IgD-negative memory B cell (primary cell): ENCODE data around the gene QPCTL. TPM values are rescaled to one million over a fixed set of nuclear protein-coding genes. Genes with fewer than 3 reads are reported as not detected.
"Not testable (repeated sequence)": the region's sequence is repeated elsewhere in the genome, so short reads cannot be mapped to it uniquely, and the experiment has no call there.

Source experiments
- H3K27ac Mint-ChIP-seq, 3 donors: one replicate each; pipeline ENCODE4 v1.8.0; 2020 to 2022; ENCODE audit warnings: mild to moderate bottlenecking in 3 of 3, mixed read lengths in 3 of 3, moderate library complexity in 1 of 3
- H3K27me3 Mint-ChIP-seq: one replicate; pipeline ENCODE4 v1.8.0; 2021; ENCODE audit warnings: mixed read lengths
- H3K36me3 Mint-ChIP-seq: one replicate; pipeline ENCODE4 v1.8.0; 2020; ENCODE audit warnings: mild to moderate bottlenecking, mixed read lengths
- H3K4me1 Mint-ChIP-seq, 3 donors: one replicate each; pipeline ENCODE4 v1.8.0; 2020 to 2022; ENCODE audit warnings: mixed read lengths in 3 of 3, mild to moderate bottlenecking in 1 of 3
- H3K4me3 Mint-ChIP-seq, 4 donors: one replicate each; pipeline ENCODE4 v1.8.0; 2020 to 2022; ENCODE audit warnings: mild to moderate bottlenecking in 4 of 4, mixed read lengths in 4 of 4, moderate library complexity in 3 of 4
- H3K9me3 Mint-ChIP-seq, 3 donors: one replicate each; pipeline ENCODE4 v1.8.0; 2020 to 2021; ENCODE audit warnings: mixed read lengths in 3 of 3, mild to moderate bottlenecking in 1 of 3
- polyA plus RNA-seq: library from polyadenylated mRNA; unstranded; fragments of 300-500 nt; fragmentation: Illumina TruSeq; gene quantifications from one replicate; pipeline ENCODE4 v1.2.3, GENCODE V29; 2021

The QPCTL gene
- polyA plus RNA-seq, 1 donor from 2014 or later: 2.7 TPM

DNA sequence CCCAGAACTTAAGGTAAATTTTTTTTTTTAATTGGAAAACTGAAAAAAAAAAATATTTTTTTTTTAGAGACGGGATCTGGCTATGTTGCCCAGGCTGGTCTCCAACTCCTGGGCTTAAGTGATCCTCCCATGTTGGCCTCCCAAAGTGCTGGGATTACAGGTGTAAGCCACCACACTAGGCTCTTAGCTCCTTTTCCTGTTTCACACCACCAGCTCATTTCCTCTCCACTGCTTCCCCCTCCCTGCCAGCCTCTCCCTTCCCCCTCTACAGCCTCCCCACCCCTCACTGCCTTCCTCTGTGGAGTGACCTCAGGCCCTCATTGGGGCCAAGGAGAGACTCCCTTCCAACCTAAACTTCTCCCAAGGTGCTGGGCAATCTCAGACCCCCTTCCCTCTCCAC, 28.7 kb upstream of the QPCTL start:
- H3K27ac Mint-ChIP-seq: no peak overlapping the region
- H3K36me3 Mint-ChIP-seq: no peaks in the 10 kb centered on the region
- H3K27me3 Mint-ChIP-seq: peaks cover 18% of the 10 kb centered on the region
- no peak overlapping the region for H3K4me3 Mint-ChIP-seq
- H3K9me3 Mint-ChIP-seq: peaks cover 0 to 1% (median 0%) of the 10 kb centered on the region in 3 donors
- H3K4me1 Mint-ChIP-seq: peaks cover 12 to 15% (median 13%) of the 10 kb centered on the region in 3 donors

DNA sequence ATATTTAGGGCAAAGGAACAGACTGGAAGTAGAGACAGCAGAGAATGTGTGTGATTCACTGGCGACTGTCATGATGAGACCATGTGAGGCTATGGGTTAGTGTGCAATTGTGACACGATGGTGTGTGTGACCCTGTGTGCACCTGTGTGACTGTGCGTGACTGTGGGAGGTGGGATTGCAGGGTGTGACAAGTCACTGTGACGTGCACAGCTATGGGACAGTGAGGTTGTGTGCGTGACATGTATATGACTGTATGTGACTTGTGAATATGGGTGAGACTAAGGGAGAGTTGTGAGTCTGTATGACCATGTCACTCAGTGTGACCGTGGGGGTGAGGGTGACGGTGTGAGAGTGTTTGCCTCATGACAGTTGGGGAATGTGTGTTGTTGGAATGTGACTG, 27.9 kb upstream of the QPCTL start:
- Mint-ChIP-seq H3K36me3 (no peaks in the 10 kb centered on the region), H3K9me3 (peaks cover 0 to 1% (median 0%) of the 10 kb centered on the region in 3 donors), H3K27ac (no peak overlapping the region), H3K4me3 (no peak overlapping the region), H3K4me1 (peaks cover 12 to 17% (median 14%) of the 10 kb centered on the region in 3 donors), H3K27me3 (peaks cover 25% of the 10 kb centered on the region)

DNA sequence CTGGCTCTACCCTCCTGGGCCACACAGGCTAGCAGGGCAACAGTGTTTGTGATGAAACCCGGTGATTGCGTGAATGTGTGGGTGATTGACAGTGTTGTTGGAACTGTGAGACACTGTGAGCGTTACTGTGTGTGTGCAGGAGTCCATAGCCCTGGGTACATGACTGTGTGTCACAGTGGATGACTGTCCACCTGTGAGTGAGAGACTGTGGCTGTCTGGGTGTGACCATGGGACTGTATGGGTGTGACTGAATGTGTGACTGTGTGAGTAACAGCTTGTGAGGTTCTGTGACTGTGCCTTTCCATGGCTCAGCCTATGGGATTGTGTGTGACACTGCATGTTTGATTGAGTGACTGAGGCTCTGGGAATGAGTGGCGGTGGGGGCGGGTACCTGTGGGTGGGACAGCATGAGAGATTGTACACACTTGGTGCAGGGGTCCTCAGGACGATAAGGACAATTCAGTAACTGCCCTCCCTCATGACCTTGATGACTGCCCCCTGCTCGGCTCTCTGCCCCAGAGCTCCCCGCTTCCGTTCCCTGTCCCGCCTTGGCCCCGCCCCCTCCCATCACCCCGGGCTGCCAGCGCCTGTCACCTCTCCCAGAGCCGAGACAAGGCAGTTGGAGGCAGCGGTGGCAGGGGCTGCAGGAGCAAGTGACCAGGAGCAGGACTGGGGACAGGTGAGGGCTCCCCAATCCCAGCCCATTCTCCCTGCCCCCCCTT, 24.7 kb upstream of the QPCTL start, which contains the start of gene GIPR:
Gene GIPR (plus strand): TSS at position 602 of the 722 bp plus-strand sequence. CDS start 1,300 bp downstream, outside the sequence.
- H3K4me3 Mint-ChIP-seq: peak within 1 kb of the TSS; percentile 64 to 85 (median 82)
- peaks cover 11 to 21% (median 12%) of the 10 kb centered on the region in 3 donors for H3K4me1 Mint-ChIP-seq
- H3K9me3 Mint-ChIP-seq: peaks cover 0 to 1% (median 0%) of the 10 kb centered on the region in 3 donors
- H3K36me3 Mint-ChIP-seq: no peaks in the 10 kb centered on the region
- peak within 1 kb of the TSS in 2 of 3 donors; percentile 86 to 88 for H3K27ac Mint-ChIP-seq
- peaks cover 30% of the 10 kb centered on the region for H3K27me3 Mint-ChIP-seq

DNA sequence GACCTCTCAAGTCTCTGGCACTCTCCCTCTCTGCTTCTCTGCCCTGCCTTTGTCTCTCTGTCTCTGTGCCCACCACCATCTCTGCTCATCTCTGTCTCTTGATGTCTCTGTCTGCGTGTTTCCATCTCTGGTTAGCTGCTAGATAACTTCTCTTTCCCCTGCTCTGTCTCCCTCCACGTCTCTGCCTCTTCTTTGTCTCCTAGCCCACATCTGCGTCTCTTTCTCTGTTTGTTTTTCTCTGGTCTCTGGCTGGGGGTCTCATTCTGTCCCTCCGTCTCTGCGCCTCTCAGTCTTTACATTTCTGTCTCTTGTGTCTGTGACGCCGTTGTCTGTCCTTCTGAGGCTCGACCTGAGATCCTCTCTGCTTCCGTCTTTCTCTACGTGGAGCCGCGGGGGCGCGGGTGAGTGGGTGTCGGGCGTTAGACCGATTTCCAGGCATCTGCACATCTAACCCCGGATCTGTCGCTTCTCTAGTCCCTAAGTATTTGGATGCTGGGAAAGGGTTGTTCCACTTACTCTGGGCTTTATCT, 24.1 kb upstream of the QPCTL start:
- Mint-ChIP-seq H3K4me3 (peak overlapping the region; percentile 64 to 84 (median 79)), H3K9me3 (peaks cover 0 to 1% (median 0%) of the 10 kb centered on the region in 3 donors), H3K36me3 (no peaks in the 10 kb centered on the region), H3K27me3 (peaks cover 30% of the 10 kb centered on the region), H3K4me1 (peaks cover 11 to 21% (median 12%) of the 10 kb centered on the region in 3 donors), H3K27ac (peak overlapping the region in 2 of 3 donors; percentile 53 to 88)

DNA sequence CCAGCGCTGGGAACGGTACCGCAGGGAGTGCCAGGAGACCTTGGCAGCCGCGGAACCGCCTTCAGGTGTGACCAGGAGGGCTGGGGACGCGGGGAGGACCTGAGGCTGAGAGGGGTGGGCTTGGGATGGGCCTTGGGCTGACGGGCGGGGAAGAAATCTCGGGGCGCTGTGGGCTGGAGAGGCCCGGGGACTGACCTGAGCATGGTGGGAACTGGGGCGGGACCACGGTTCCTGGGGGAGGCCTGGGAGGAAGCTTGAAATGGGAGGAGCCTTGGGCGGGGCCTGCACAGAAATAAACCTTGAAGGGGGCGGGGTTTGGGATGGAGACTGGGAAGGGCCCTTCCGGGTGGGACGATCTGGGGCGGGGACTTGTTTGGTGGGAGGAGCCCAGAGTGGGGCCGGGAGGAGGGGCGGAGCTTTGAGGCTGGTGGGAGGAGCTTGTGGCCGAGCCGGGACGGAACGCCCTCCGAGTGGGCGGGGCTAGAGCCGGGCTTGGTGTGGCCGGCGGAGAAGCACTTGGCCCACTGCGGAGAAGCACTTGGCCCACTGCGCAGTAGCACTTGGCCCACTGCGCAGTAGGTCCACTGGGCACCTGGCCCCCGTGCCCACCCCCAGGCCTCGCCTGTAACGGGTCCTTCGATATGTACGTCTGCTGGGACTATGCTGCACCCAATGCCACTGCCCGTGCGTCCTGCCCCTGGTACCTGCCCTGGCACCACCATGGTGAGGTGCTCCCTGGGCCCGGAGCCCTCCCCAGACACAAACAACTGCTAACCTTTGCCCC, 21.6 kb upstream of the QPCTL start:
- H3K27me3 Mint-ChIP-seq: peaks cover 30% of the 10 kb centered on the region
- H3K4me1 Mint-ChIP-seq: peaks cover 11 to 21% (median 12%) of the 10 kb centered on the region in 3 donors
- H3K36me3 Mint-ChIP-seq: no peaks in the 10 kb centered on the region
- peaks cover 0 to 1% (median 0%) of the 10 kb centered on the region in 3 donors for H3K9me3 Mint-ChIP-seq
- H3K4me3 Mint-ChIP-seq: peak overlapping the region in 2 of 4 donors; percentile 43 to 85
- no peak overlapping the region for H3K27ac Mint-ChIP-seq

DNA sequence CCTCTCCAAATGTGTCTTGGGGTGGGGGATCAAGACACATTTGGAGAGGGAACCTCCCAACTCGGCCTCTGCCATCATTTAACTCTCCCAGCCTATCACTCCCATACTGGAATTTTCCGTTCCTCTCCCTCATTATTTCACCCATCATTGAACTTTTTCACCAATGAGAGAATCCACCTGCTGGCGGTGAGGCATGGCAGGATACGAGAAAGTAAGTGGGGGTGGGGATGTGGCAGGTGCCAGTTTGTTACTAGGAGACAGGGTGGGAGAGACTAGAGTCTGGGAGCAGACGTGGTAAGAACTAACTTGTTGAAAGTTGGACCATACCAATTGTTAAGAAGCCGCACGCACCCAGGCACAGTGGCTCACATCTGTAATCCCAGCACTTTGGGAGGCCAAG, 17.5 kb upstream of the QPCTL start:
- H3K9me3 Mint-ChIP-seq: peaks cover 0 to 1% (median 0%) of the 10 kb centered on the region in 3 donors
- H3K27me3 Mint-ChIP-seq: peaks cover 27% of the 10 kb centered on the region
- H3K27ac Mint-ChIP-seq: no peak overlapping the region
- no peak overlapping the region for H3K4me3 Mint-ChIP-seq
- no peaks in the 10 kb centered on the region for H3K36me3 Mint-ChIP-seq
- H3K4me1 Mint-ChIP-seq: peaks cover 7 to 13% (median 10%) of the 10 kb centered on the region in 3 donors

DNA sequence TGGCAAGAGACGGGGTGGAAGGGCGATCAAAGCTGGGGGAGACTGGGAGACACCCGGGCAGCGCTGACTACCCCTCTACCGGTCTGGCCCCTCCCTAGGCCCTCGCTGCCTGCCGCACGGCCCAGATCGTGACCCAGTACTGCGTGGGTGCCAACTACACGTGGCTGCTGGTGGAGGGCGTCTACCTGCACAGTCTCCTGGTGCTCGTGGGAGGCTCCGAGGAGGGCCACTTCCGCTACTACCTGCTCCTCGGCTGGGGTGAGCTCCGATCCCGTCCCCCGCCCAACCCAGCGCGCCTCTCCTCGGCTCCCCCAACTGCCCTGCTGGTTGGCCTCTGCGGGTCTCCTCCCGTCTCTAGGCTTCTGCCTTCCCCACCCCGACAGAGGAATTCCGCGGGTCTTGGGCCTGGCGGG, 15.6 kb upstream of the QPCTL start:
- no peak overlapping the region for H3K27ac Mint-ChIP-seq
- peak overlapping the region; percentile 57 to 88 (median 67) for H3K4me3 Mint-ChIP-seq
- H3K4me1 Mint-ChIP-seq: peaks cover 7 to 10% (median 10%) of the 10 kb centered on the region in 3 donors
- no peaks in the 10 kb centered on the region for H3K36me3 Mint-ChIP-seq
- no peaks in the 10 kb centered on the region for H3K9me3 Mint-ChIP-seq
- peaks cover 16% of the 10 kb centered on the region for H3K27me3 Mint-ChIP-seq

DNA sequence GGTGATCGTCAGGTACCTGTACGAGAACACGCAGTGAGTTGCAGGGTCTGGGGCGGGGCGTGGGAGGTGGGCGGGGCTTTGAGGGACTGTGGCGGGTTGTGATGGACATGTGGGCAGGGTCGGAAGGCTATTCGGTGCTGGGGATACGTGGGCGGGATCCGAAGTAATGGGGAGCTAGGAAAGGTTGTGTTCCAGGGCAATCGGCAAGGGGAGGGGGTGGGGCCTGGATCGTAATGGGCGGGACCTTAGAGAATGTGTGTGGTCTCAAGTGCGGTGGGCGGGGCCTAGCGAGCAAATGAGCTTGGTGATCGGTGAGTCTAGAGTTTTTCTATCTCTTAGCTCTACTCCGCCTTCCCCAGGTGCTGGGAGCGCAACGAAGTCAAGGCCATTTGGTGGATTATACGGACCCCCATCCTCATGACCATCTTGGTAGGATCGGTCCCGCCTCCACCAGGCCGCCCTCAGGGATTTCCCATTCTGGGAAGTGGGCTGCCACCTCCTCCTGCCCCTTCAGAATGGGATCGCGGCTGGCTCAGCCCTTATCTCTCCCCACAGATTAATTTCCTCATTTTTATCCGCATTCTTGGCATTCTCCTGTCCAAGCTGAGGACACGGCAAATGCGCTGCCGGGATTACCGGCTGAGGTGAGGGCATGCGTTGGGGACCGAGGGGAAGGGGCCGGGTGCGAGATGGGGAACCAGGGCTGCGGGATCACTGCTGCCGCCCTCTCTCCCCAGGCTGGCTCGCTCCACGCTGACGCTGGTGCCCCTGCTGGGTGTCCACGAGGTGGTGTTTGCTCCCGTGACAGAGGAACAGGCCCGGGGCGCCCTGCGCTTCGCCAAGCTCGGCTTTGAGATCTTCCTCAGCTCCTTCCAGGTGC, 14.9 kb upstream of the QPCTL start:
- Mint-ChIP-seq H3K4me1 (peaks cover 7 to 15% (median 12%) of the 10 kb centered on the region in 3 donors), H3K9me3 (no peaks in the 10 kb centered on the region), H3K27me3 (peaks cover 16% of the 10 kb centered on the region), H3K4me3 (peak overlapping the region; percentile 61 to 96 (median 80)), H3K27ac (peak overlapping the region in 1 of 3 donors; percentile 71), H3K36me3 (no peaks in the 10 kb centered on the region)

DNA sequence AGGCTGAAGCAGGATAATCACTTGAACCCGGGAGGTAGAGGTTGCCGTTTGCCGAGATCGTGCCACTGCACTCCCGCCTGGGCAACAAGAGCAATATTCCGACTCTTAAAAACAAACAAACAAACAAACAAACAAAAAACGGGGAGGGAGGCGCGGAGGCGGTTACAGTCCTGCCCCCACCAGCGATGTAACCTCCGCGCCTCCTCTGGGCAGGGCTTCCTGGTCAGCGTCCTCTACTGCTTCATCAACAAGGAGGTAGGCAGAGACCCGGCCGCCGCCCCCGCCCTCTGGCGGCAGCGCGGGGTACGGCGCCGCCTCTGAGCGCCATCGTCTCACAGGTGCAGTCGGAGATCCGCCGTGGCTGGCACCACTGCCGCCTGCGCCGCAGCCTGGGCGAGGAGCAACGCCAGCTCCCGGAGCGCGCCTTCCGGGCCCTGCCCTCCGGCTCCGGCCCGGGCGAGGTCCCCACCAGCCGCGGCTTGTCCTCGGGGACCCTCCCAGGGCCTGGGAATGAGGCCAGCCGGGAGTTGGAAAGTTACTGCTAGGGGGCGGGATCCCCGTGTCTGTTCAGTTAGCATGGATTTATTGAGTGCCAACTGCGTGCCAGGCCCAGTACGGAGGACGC, 11.0 kb upstream of the QPCTL start:
- Mint-ChIP-seq H3K4me3 (peak overlapping the region; percentile 63 to 91 (median 84)), H3K4me1 (peaks cover 7 to 13% (median 10%) of the 10 kb centered on the region in 3 donors), H3K27me3 (peaks cover 13% of the 10 kb centered on the region), H3K36me3 (peaks cover 1% of the 10 kb centered on the region), H3K27ac (peak overlapping the region; percentile 51 to 68 (median 53)), H3K9me3 (no peaks in the 10 kb centered on the region)

DNA sequence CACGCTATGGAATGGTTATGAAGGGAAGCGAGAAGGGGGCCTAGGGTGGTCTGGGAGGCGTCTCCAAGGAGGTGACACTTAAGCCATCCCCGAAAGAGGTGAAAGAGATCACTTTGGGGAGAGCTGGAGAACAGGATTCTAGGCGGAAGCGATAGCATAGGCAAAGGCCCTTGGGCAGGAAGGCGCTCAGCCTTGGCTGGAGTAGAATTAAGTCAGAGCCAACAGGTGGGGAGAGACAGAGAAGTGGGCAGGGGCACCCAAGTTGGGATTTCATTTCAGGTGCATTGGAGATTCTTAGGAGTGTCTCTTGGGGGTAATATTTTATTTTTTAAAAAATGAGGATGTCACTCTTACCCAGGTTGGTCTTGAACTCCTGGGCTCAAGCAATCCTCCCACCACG, 10.3 kb upstream of the QPCTL start:
- Mint-ChIP-seq H3K27me3 (peaks cover 8% of the 10 kb centered on the region), H3K36me3 (peaks cover 1% of the 10 kb centered on the region), H3K4me1 (peaks cover 7 to 13% (median 8%) of the 10 kb centered on the region in 3 donors), H3K4me3 (peak overlapping the region in 3 of 4 donors; percentile 39 to 59 (median 49)), H3K27ac (peak overlapping the region in 1 of 3 donors; percentile 16), H3K9me3 (no peaks in the 10 kb centered on the region)

DNA sequence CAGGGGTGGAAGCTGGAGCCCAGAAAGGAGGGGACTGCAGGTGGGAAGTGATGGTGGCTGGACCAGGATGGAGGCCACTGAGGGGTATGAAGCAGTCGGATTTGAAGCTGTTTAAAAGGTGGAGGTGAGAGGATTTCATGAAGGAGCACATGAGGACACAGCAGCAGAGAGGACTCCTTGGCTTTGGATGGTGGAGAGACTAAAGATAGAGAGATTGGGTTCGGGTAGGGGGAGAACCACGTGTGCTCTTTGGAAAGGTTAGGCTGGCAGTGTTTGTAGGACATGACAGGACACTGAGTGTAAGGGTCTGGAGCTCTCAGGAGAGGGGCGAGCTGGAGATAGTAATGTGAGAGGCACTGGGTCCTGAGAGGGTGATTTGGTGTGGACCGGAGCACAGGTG, 9.6 kb upstream of the QPCTL start:
- Mint-ChIP-seq H3K36me3 (peaks cover 1% of the 10 kb centered on the region), H3K4me3 (peak overlapping the region in 1 of 4 donors; percentile 7), H3K9me3 (no peaks in the 10 kb centered on the region), H3K4me1 (peaks cover 3 to 7% (median 4%) of the 10 kb centered on the region in 3 donors), H3K27ac (peak overlapping the region; percentile 14 to 44 (median 41)), H3K27me3 (peaks cover 3% of the 10 kb centered on the region)

DNA sequence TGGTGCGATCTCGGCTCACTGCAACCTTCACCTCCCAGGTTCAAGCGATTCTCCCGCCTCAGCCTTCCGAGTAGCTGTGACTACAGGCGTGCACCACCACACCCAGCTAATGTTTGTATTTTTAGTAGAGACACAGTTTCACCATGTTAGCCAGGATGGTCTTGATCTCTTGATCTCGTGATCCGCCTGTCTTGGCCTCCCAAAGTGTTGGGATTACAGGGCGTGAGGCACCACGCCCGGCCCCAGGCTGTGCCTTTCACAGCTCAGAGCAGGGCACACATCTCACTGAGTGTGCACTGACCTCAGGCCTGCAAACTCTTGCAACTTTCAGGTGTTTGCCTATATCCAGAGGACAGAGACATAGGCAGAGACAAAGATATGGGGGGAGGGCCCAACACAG, 7.4 kb upstream of the QPCTL start:
- H3K4me1 Mint-ChIP-seq, H3K4me3 Mint-ChIP-seq, H3K9me3 Mint-ChIP-seq, H3K27ac Mint-ChIP-seq, H3K27me3 Mint-ChIP-seq, H3K36me3 Mint-ChIP-seq: not testable (repeated sequence)

DNA sequence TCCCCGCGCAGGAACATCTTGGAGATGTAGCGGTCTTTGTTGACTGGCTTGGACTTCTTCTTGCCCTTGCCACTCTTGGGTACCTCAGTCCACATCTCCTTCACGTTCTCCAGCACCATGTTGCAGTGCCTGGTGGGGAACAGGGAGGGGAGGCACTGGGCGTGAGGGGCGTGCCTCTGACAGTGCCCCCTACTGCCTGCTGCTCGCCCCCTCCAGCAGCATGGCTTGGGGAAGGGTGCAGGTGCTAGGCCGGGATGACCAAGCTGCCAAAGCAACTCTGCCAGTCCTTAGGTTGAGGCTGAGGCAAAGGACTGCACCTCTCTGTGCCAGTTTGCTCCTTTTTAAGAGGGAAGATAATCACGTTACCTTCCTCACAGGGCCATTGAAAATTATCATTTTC, 4.9 kb upstream of the QPCTL start:
- H3K4me1 Mint-ChIP-seq: peaks cover 4 to 9% (median 9%) of the 10 kb centered on the region in 3 donors
- H3K4me3 Mint-ChIP-seq: peak overlapping the region in 1 of 4 donors; percentile 39
- H3K9me3 Mint-ChIP-seq: no peaks in the 10 kb centered on the region
- peaks cover 4% of the 10 kb centered on the region for H3K36me3 Mint-ChIP-seq
- no peak overlapping the region for H3K27ac Mint-ChIP-seq
- H3K27me3 Mint-ChIP-seq: no peaks in the 10 kb centered on the region
